Thyroid gland (tissue), 4 donors: ENCODE data around the gene KLHDC7A. TPM values are rescaled to one million over a fixed set of nuclear protein-coding genes. Genes with fewer than 3 reads are reported as not detected.

Experiments
- DNase-seq, 2 donors: peaks; one replicate each; pipeline ENCODE4 v3.0.0-alpha.2; 2019
- H3K27ac ChIP-seq, 3 donors: fragments of 200-600 bp; sonication (generic); 1 replicate in 2 of 3; 2 replicates in 1 of 3; pipeline ENCODE4 v1.5.1; 2016 to 2019; ENCODE audit warnings: mild to moderate bottlenecking in 1 of 3, moderate library complexity in 1 of 3
- H3K27me3 ChIP-seq: fragments of 200-600 bp; sonication (generic); one replicate; pipeline ENCODE4 v1.5.1; 2019
- H3K36me3 ChIP-seq, 2 donors: fragments of 200-600 bp; sonication (generic); one replicate each; pipeline ENCODE4 v1.5.1; 2016 to 2019
- H3K4me1 ChIP-seq, 2 donors: fragments of 200-600 bp; sonication (generic); one replicate each; pipeline ENCODE4 v1.5.1; 2017 to 2019
- H3K4me3 ChIP-seq, 3 donors: fragments of 200-600 bp; sonication (generic); replicated peaks in 1 of 3; 1 replicate in 2 of 3; 2 replicates in 1 of 3; pipeline ENCODE4 v1.5.1; 2016; ENCODE audit warnings: mild to moderate bottlenecking in 1 of 3
- H3K9me3 ChIP-seq: fragments of 200-600 bp; sonication (generic); one replicate; pipeline ENCODE4 v1.5.1; 2017
- POLR2A ChIP-seq, 2 donors: fragments of 450-650 bp; IDR thresholded peaks; one replicate each; pipeline ENCODE4 v1.6.1; 2017; ENCODE audit warnings: antibody characterized with exemption in 2 of 2, mild to moderate bottlenecking in 2 of 2, moderate library complexity in 1 of 2
- WGBS, 2 donors: methylation state at CpG; one replicate each; pipeline ENCODE4 v1.1.5; 2017; 5-methylcytosine and 5-hydroxymethylcytosine counted together
- intact Hi-C: fragments of 100-400 bp; cut with DNase I; formaldehyde crosslinking; loops from one replicate; pipeline ENCODE4 v1.15.1; 2023
- total RNA-seq, 4 donors: library from RNA; depleted of rRNA; stranded (reverse); fragments of >200 nt; gene quantifications; one replicate each; pipeline ENCODE4 v1.2.3, GENCODE V29; 2016
- TF ChIP-seq, protein P1 (sequence below), 6 experiments: fragments of 200-600 bp in 3 of 6; fragments of 450-650 bp in 3 of 6; sonication (generic) in 3 of 6; IDR thresholded peaks; one replicate each; pipeline ENCODE4 v1.5.1; 2016 to 2019; ENCODE audit warnings: antibody characterized with exemption in 6 of 6, mild to moderate bottlenecking in 2 of 6, inconsistent platforms in 1 of 6, moderate library complexity in 1 of 6

KLHDC7A gene
- total RNA-seq, 4 donors from 2014 or later, result 0.40 to 9.9 (median 4.7) TPM

GRCh38 chr1:18527514-18527913 is 46.8 kb downstream of the KLHDC7A start:
- 87 to 89% methylated on average over 4 of the region's 4 CpGs for WGBS, 2 donors
- H3K4me1 ChIP-seq, result no peaks in the 10 kb centered on the region
- no peak for DNase-seq
- TF ChIP-seq, protein P1, sequence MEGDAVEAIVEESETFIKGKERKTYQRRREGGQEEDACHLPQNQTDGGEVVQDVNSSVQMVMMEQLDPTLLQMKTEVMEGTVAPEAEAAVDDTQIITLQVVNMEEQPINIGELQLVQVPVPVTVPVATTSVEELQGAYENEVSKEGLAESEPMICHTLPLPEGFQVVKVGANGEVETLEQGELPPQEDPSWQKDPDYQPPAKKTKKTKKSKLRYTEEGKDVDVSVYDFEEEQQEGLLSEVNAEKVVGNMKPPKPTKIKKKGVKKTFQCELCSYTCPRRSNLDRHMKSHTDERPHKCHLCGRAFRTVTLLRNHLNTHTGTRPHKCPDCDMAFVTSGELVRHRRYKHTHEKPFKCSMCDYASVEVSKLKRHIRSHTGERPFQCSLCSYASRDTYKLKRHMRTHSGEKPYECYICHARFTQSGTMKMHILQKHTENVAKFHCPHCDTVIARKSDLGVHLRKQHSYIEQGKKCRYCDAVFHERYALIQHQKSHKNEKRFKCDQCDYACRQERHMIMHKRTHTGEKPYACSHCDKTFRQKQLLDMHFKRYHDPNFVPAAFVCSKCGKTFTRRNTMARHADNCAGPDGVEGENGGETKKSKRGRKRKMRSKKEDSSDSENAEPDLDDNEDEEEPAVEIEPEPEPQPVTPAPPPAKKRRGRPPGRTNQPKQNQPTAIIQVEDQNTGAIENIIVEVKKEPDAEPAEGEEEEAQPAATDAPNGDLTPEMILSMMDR (IDR thresholded peaks at IDR 0.05), result no peak
- TF ChIP-seq POLR2A (IDR thresholded peaks at IDR 0.05), result no peak
- H3K9me3 ChIP-seq, result no peaks in the 10 kb centered on the region
- H3K4me3 ChIP-seq, result no peak overlapping the region
- H3K27me3 ChIP-seq, result no peaks in the 10 kb centered on the region
- no peaks in the 10 kb centered on the region for H3K36me3 ChIP-seq
- intact Hi-C loops, result no loop called here
- no peak overlapping the region for H3K27ac ChIP-seq

GRCh38 chr1:18527921-18528320 is 47.2 kb downstream of the KLHDC7A start:
- Histone ChIP-seq H3K4me1 (no peaks in the 10 kb centered on the region), H3K27ac (no peak overlapping the region), H3K4me3 (no peak overlapping the region), H3K36me3 (no peaks in the 10 kb centered on the region), H3K27me3 (no peaks in the 10 kb centered on the region), H3K9me3 (no peaks in the 10 kb centered on the region)
- intact Hi-C loops, result no loop called here
- WGBS, 2 donors, result 90 to 91% methylated on average over 4 to 5 of the region's 5 CpGs
- DNase-seq, result no peak
- no peak for TF ChIP-seq POLR2A (IDR thresholded peaks at IDR 0.05)
- TF ChIP-seq, protein P1 (IDR thresholded peaks at IDR 0.05), result no peak

- intact Hi-C loops, result no loop called here
These were observed 47.9 kb downstream of the KLHDC7A start for GRCh38 chr1:18528616-18529015.

GRCh38 chr1:18529714-18530113 is 49.0 kb downstream of the KLHDC7A start:
- Histone ChIP-seq H3K9me3 (no peaks in the 10 kb centered on the region), H3K4me3 (no peak overlapping the region), H3K27me3 (no peaks in the 10 kb centered on the region), H3K36me3 (no peaks in the 10 kb centered on the region), H3K4me1 (no peaks in the 10 kb centered on the region), H3K27ac (no peak overlapping the region)
- 64 to 66% methylated on average over 4 of the region's 4 CpGs for WGBS, 2 donors
- no peak for DNase-seq
- intact Hi-C loops, result no loop called here
- TF ChIP-seq, protein P1 (IDR thresholded peaks at IDR 0.05), result no peak

More at GRCh38 chr1:18528616-18529015, 47.9 kb downstream of the KLHDC7A start:
- TF ChIP-seq, protein P1 (IDR thresholded peaks at IDR 0.05), result no peak
- no peak for TF ChIP-seq POLR2A (IDR thresholded peaks at IDR 0.05)
- no peaks in the 10 kb centered on the region for H3K27me3 ChIP-seq
- no peak overlapping the region for H3K27ac ChIP-seq
- WGBS, 2 donors, result 91 to 97% methylated on average over 2 of the region's 2 CpGs
- no peak overlapping the region for H3K4me3 ChIP-seq
- DNase-seq, result no peak
- no peaks in the 10 kb centered on the region for H3K36me3 ChIP-seq
- no peaks in the 10 kb centered on the region for H3K9me3 ChIP-seq
- H3K4me1 ChIP-seq, result no peaks in the 10 kb centered on the region

DNA sequence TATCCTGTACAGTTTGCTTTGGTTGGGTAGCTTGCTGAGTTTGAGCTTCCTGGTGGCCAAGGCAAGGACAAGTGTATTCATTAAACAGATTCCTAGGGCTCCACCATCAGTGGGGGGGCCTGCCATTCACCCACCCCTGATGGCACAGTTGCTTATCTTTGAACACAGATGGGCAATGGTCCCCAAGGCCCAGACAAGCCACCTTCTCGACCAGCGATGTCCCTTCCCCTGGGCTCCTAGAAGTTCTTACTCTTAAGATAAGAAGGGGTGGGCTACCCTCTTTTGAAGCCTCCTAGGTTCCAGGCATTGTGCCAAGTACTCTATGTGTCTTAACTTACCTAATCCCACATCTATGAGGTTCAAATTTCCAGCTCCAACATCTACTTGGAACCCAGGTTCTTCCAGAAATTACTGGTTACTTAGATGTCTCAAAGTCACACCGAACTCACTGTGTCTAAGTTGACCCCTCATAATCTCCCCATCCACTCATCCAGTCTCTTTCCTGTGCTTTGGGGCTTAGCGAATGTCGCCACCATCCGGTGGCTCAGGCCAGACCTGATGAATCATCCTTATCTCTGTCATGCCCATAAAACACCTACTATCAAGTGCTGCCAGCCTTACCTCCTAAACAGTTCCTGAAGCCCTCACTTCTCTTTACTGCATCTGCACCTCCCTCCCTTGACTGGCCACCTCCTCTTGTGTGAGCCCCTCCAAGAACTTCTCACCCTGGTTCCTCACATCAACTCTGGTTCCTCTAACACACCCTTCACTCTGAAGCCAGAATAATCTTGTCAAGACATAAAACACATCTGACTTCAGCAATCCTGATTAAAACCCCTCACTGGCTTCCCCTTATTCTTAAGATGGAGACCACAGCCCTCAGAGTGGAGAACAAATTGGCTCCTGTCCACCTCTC is 50.1 kb downstream of the KLHDC7A start:
- WGBS, 2 donors, result 61 to 62% methylated on average over 6 of the region's 6 CpGs
- Histone ChIP-seq H3K36me3 (no peaks in the 10 kb centered on the region), H3K4me3 (no peak overlapping the region), H3K4me1 (no peaks in the 10 kb centered on the region), H3K27me3 (no peaks in the 10 kb centered on the region), H3K27ac (no peak overlapping the region), H3K9me3 (no peaks in the 10 kb centered on the region)
- intact Hi-C loops, result no loop called here
- no peak for DNase-seq
- no peak for TF ChIP-seq POLR2A (IDR thresholded peaks at IDR 0.05)
- TF ChIP-seq, protein P1 (IDR thresholded peaks at IDR 0.05), result no peak
